GM12874 (cell line): Measurements from ENCODE around the gene MYH2.

ENCODE experiments used
- TF ChIP-seq, protein P1 (sequence below): IDR thresholded peaks from 2 replicates; pipeline ENCODE4 v1.5.1; 2011; ENCODE audit warnings: low read depth, mild to moderate bottlenecking, control low read depth, low read length, moderate library complexity; ENCODE audit not compliant: insufficient read depth

MYH2 gene

DNA sequence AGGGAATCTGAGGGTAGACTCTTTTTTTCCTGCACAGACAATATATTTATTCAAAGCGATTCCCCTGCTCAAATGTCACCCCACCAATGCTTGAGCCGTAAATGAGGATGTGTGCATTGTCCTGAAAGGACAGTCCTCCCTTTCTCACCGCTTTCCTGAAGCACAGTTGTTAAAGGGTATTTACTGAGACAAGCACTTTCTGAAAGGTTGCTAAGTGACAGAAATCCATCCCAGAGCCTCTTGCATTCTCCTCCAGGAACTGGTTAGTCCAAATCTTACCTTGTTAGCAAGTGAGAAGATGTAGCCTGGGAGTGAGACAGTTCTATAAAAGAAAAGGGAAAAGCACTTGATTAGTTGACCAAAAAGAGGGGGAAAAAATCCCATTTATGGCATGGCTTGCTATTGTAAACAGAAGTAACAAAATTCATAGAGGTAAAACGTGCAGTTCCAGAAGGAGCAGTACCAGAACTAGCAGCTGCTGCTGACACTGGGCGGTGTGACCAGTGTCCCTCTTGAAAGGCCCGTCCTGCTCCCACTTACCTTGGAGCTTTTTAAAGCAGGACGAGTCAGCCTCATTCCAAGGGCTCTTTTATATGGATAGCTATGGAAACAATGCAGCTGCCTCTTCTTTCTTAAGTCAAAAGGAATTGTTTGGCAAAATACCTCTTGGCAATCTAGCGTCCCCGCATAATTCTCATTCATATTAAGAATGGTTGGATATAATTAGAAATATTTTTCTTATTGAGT is at the start of gene MYH2:
Gene MYH2, minus strand, starts transcription at position 563 of the 747 bp plus-strand sequence. CDS start 1,738 bp downstream, outside the sequence.
- TF ChIP-seq, protein P1, sequence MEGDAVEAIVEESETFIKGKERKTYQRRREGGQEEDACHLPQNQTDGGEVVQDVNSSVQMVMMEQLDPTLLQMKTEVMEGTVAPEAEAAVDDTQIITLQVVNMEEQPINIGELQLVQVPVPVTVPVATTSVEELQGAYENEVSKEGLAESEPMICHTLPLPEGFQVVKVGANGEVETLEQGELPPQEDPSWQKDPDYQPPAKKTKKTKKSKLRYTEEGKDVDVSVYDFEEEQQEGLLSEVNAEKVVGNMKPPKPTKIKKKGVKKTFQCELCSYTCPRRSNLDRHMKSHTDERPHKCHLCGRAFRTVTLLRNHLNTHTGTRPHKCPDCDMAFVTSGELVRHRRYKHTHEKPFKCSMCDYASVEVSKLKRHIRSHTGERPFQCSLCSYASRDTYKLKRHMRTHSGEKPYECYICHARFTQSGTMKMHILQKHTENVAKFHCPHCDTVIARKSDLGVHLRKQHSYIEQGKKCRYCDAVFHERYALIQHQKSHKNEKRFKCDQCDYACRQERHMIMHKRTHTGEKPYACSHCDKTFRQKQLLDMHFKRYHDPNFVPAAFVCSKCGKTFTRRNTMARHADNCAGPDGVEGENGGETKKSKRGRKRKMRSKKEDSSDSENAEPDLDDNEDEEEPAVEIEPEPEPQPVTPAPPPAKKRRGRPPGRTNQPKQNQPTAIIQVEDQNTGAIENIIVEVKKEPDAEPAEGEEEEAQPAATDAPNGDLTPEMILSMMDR: no peak

DNA sequence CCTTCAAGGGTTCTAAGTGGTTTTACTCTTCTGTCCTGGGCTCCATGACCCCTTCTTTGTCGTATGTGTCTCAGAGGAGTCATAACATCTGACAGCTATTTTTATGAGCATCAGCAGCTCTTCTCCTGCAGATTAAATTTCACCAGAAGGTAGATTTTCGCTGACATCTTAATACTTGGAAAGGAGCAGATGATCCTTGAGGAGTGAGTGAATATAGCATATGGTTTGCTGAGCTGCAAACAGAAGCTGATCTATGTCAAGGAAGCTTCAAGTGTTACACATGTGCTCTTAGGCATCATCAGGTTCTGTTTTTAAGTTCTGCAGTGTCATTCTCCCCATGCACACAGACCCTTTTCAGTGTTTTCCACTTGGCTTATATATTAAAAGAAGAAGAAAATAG is 49.2 kb upstream of the MYH2 start:
- TF ChIP-seq, protein P1: no peak

DNA sequence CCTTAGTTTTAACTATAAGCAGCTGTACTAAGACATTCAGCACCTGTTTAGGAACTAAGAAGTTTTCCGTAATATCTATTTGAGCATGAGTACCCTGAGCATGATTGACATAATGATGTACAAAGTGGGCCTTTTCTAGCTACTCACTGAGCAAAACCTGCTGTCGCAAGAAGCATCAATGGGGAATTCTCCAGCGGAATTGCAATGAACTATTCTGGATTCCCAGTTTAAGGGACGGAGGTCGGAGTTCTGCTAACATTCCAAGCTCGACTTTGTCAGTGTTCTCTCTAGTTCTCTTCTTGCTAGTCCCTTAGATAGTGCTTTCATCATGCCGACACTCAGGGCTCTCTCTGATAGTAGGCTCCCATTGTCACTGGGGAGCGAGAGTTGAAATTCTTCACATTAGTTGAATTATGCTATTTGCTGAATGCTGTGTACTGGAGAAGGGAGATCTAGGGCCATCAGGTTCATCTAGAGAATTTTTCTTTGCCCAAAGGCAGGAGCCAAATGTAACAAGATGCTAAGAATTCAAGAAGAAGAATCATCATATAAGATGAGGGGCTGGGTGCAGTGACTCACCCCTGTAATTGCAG is 40.2 kb upstream of the MYH2 start:
- TF ChIP-seq, protein P1: no peak

DNA sequence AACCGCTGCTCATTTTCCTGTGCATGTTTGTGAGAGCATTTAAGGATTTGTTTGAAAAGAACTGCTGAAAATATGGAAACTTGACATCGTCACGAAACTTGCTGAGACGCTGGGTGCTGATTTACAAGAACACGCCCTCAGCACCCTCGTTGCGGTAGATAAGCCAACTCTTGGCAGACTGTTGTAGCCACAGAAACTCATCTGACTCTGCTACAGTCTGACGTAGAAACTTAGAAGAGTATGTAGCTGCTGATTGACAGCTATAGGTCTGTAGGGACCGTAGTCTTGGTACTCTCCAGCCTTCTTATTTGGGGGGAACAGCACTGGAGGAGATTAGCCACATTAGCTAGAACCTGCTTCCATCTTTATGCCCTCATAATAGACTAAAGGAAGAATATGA is 36.1 kb upstream of the MYH2 start:
- TF ChIP-seq, protein P1: no peak

DNA sequence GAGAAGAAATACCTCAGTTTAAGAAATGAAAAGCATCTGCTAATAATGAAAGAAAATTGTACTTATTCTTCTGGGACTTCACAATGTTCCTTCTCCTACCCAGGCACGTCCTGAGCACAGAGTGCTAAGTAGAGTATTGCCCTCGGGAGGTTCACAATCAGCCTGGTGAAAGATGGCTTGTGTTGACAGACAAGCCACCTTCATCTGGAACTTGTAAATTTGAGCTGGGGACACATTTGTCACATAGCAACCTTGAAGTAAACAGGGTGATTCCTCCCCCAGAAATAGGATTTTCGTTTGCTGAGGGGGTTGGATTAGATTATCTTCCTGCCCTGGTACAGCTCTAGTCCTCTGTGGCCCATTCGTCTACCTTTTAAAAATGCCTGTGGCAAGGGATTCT is 34.4 kb upstream of the MYH2 start:
- TF ChIP-seq, protein P1: no peak

DNA sequence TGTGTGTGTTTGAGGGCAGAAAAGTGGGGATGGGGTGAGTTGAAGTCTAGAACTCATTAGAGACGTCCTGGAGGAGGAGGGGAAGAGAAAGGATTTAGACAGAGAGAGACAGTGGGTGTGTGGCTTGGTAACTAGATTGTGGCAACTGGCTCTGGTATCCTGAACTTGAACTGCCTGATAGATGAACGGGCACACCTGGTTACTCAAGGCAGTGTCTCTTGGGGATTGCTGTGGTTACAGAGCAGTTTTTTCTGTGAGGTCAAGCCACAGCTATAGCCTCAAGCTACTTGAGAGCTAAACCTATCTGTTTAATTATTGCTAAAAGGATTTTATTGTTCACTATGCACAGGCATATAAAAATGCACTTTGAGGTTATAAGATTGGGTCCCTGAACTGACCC is 29.8 kb upstream of the MYH2 start:
- TF ChIP-seq, protein P1: no peak

DNA sequence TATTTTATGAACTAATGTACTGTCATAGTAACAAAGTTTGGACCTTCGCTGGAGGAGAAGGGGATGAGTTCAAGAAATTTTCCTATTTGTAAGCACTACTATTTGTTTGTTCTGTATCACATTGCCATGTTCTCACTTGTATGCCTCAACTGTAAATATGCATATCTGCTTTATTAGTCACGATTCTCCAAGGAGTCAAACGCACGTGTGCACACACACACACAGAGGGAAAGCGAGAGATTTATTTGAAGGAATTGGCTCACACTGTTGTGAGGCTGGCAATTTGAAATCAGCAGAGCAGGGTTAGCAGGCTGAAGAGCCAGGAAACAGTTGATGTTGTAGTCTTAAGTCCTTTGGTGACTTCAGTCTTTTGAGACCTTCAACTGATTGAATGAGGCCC is 24.9 kb upstream of the MYH2 start:
- TF ChIP-seq, protein P1: no peak
